Activated naive CD4-positive, alpha-beta T cell treated with Interleukin-2 at 50 U/mL for 16 hours (primary cell): ENCODE measurements around the gene NDST4.
"Not testable (repeated sequence)": the region's sequence is repeated elsewhere in the genome, so short reads cannot be mapped to it uniquely, and the experiment has no call there.

ENCODE experiments used
- DNase-seq: peaks from one replicate; pipeline ENCODE4 v3.0.0-alpha.2; 2020

The NDST4 gene

DNA sequence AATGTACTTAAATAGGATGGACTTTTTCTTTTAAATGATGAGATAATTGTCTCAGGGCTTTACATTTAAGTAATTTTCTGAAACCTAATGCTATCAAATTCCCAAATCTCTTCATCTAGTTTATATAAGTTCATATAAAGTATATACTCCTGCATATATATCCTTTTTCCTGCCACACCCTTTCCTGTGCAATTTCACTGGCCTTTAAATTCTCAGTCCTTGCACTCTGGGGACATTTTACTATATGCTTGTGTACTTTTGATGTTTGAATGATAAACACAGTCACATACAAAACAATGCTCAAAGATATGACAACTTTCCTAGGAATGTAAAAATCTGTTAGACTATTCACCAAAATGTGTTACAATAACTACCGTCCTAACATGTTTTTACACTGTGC lies 60.1 kb downstream of the NDST4 start:
- no peak for DNase-seq

DNA sequence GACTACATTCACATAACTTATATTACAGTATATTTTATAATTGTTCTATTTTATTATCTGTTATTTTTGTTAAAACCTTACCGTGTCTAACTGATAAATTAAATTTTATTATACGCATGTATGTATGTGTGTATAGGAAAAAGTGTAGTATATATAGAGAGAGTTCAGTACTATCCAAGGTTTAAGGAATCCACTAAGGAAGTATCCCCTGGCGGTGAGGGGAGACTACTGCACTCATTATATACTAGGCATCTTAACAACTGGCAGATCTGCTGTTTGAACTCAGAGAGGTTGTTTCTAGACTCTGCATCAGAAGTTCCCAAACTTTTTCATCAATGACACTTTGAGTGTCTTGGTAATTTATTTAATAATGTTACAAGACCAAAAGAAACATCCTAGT lies 70.9 kb downstream of the NDST4 start:
- no peak for DNase-seq

GRCh38 chr4:115030281-115030680 lies 83.1 kb downstream of the NDST4 start:
- no peak for DNase-seq

GRCh38 chr4:115028682-115029410 lies 84.6 kb downstream of the NDST4 start:
- no peak for DNase-seq

- no peak for DNase-seq
Measured at GRCh38 chr4:114999880-115000279, 113.5 kb downstream of the NDST4 start.

- no peak for DNase-seq
Measured at GRCh38 chr4:114998316-114998715, 115.1 kb downstream of the NDST4 start.

DNA sequence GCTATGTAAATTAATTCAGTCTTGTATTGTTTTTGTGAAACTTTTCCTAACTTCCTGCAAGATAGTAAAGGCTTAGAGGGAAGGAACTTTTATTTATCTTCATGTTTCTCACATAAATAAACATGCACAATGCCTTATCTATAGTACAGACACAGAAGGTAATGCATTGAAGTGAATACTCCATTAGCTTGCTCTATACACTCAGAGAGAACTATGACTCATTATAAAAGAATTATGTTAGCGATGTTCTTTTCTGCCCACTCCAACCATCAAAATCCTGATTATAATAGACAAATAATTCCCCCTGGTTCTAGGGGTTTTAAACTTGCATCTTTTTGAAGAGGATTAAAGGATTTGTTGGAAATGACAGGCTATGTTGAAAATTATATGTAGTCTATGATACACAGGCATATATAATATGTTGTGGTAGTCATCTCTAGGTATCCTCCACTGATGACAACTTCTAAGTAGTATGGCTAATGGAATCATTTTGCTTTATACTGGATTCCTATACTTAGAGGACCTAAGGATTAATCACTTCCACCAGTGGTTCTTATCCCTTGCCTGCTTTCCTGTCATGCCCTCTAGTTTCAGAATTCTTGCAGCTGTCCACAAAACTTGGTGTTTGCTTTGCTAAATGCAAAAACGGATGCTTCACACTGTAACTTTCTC lies 115.7 kb downstream of the NDST4 start:
- DNase-seq, result no peak

GRCh38 chr4:114986133-114986532 lies 127.3 kb downstream of the NDST4 start:
- no peak for DNase-seq

GRCh38 chr4:114980932-114981708 lies 132.3 kb downstream of the NDST4 start:
- no peak for DNase-seq

GRCh38 chr4:114980399-114980798 lies 133.0 kb downstream of the NDST4 start:
- DNase-seq, result not testable (repeated sequence)

DNA sequence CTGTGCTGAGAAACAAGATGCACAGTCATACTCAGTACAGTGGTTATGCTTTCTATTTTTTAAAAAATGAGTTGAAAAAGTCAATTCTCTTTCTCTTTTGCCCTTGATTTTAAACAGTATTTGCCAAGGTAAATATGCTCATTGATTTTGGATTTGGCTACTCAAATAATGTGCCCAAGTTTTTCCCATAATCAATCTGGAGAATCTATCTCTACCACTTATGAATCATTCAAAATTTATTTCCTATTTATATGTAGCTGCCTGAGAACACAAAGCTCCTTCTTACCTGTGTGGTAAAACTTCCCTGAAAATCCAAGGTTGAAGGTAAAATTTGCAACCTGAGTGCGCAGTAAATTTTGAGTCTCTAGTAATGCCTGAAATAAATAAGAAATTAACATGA lies 136.5 kb downstream of the NDST4 start:
- no peak for DNase-seq

- no peak for DNase-seq
Measured at GRCh38 chr4:114964026-114964425, 149.4 kb downstream of the NDST4 start.

DNA sequence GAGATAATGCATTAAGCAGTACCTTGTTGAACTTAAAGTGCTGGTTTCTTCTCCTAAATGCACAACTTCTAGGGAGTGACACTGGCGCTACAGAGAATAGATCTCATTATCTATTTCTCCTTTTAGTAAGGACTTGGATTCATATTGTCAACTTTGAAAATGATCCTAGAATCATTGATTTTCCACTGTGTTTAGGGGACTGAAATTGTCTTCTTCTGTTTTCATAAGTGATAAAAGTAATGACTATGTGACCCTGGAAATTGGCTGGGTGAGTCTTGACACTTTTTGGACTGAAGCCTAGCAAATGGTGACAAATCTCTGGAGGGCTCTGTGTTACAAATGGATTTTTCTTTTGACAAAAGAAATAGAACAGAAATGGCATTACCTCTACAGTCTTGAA lies 167.8 kb downstream of the NDST4 start:
- no peak for DNase-seq

DNA sequence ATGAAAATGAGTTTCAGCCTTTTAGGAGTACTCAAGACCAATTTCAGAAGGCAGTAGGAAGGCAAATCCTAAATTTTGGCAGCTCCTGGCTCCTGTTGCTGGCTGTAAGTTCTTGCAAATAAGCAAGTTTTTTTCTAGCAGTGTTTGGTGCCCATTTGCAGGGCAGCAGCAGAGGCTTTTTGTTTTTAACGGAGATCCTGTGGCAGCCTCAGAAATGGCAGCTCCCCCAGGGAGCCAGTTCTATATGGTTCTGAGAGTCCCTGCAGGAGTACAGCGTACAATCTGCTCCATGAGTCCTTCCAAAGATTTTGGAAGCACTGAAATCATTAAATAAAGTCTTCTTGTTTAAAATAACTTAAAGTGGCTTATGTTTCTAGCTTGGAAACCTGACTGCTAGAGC lies 171.9 kb downstream of the NDST4 start:
- no peak for DNase-seq

DNA sequence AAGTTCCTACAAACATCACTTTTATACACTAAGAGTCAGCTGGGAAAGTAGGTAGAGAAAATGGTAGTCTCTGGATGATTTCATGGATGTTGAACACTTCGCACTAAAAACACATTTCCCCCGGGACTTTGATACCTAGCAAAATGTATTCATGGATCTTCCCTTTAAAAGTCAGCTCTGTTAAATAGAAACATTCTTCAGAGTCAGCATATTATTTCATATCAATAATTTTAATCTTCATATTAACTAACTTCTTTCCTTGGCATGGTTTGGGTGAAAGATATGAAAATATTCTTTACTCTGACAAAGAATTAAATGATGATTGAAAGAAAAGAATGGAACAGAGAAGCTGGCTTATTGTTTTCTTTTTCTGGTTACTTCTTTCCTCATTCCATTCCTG lies 185.5 kb downstream of the NDST4 start:
- no peak for DNase-seq

DNA sequence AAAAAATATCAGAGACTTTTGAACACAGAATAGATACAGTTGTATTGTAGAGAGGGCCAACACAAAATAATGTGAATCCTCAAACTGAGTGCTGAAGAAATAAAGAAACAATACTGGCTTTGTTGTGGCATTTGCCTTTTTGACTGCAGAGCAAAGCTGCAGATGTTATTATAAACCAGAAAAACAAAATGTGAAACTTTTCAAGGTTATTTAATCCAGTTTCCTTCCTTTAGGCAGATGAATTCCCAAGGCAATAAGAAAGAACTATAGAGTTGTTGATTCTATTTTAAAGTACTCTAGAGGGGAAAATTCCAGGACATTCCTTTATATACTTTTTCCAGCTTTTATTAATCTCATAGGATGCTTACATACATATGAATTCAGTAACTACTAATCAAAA lies 186.8 kb downstream of the NDST4 start:
- no peak for DNase-seq

DNA sequence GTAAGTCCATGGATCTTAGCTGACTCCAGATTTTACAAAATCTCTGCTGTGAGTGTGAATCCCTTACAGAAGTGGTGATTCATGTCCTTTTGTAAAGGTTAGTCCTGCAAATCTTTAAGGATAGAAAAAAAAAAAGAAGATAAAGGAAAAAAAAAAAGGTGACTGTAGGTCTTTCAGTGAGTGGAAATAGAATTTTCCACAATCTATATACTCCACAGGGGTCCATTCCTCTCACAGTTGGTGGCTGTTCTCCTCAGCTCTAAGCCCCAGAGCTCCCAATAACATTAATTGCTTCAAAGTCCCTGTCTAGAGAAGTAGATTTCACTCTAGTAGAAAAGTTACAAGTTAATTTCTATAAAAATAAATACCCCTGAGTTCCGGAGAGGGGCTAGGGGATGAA lies 189.1 kb downstream of the NDST4 start:
- DNase-seq, result no peak

DNA sequence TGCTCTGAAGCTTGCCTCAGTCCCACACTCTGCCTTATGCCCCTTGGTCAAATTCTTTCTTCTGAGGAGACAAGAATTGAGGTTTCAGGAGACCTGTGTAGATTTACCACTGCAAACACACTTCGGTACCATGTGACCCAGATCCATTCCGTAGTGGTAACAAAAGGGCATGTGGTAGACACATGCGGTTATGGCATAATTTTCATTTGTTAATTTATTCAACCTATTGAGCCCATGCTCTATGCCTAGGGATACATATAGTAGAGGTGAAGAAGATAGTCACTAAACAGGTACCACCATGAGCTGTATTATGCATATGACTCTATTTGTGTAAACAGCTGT lies 190.9 kb downstream of the NDST4 start:
- no peak for DNase-seq

DNA sequence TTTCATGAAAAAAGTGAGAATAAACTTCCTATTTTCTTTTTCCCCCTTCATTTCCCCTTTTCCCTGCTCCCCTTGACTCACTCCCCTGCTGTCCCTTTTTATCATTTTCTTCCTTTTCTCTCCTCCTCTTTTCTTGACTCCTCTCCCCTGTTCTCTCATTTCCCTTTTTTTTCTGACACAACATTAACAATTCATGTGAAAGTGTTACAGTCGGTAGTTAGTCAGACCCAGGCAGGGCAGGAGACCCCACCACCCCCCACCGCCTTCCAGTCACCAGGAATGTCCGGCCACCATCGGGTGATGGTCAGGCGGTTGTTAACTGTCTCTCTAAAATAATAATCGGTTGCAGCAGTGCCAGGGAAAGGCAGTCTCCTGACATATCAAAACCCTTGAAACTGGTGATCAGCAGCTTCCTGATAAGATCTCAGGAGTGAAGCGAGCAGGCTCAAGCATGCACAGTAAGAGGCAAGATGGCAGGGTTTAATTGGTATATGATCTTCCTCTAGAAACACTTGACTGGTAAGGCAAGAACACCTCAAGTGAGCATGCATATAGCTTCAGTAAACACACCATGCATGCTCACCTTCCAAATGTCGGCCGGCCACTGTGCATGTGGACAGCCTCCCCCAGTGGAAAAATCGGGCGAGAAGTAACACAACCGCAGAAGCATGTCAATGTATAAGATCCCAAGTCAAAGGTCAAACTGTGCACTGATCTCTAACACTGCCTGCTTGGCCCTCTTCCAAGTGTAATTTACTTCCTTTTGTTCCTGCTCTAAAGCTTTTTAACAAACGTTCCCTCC lies 191.4 kb downstream of the NDST4 start:
- DNase-seq, result no peak

- DNase-seq, result no peak
Measured at GRCh38 chr4:114921191-114921590, 192.2 kb downstream of the NDST4 start.

DNA sequence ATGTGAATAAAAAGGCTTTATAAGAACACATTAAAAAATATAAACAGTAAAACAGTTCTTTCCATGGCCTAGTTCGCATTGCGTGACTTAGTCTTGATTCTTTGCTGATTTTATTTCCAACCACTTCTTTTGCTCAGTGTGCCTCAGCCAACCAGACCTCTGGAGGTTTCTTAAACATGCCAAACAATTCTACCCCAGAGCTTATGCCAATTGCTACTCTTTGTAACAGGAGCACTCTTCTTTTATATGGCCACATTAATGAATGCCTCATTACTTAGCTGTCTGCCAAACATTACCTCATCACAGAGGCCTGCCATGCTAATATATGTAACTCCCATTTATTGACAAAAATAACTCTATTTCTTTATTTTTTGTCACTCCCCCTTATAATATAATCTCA lies 202.3 kb downstream of the NDST4 start:
- DNase-seq, result no peak

DNA sequence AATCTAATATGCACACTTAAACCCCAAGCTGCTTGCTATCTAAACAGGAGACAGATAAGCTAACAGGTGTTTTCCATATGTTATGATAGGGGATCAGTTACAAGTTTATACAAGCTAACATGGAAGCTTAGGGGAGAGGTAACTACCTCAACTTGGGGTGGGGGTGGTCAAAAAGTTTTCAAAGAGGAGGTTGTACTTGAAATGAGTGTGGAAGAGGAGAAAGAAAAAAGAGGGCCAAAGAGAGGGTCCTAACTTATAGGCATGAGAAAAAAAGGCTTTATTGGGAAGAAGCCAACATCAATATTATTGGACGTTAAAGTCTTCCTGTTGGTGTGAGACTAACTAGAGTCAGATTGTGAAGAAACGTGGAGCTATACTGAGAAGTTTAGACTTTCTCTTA lies 205.9 kb downstream of the NDST4 start:
- DNase-seq, result no peak

GRCh38 chr4:114905017-114905416 lies 208.4 kb downstream of the NDST4 start:
- no peak for DNase-seq
